HEK293 (cell line): ENCODE results near the gene TM2D1.

Experiments
- CTCF ChIP-seq: fragments of 450-650 bp; formaldehyde crosslinking; IDR thresholded peaks from 2 replicates; pipeline ENCODE4 v1.5.1; 2016; ENCODE audit warnings: missing biosample characterization, missing genetic modification characterization
- KLF10 ChIP-seq: fragments of 450-650 bp; IDR thresholded peaks from 2 replicates; pipeline ENCODE4 v1.5.1; 2018; ENCODE audit warnings: missing biosample characterization, mild to moderate bottlenecking, missing genetic modification characterization
- REST ChIP-seq: fragments of 450-650 bp; formaldehyde crosslinking; IDR thresholded peaks from 2 replicates; pipeline ENCODE4 v1.5.1; 2016; ENCODE audit warnings: missing biosample characterization, missing genetic modification characterization
- SETDB1 ChIP-seq: IDR thresholded peaks from one replicate; pipeline ENCODE4 v1.6.1; 2017; ENCODE audit warnings: mild to moderate bottlenecking, low read length, moderate library complexity, mixed read lengths; ENCODE audit not compliant: insufficient read length
- YY1 ChIP-seq: fragments of 450-650 bp; formaldehyde crosslinking; IDR thresholded peaks from 2 replicates; pipeline ENCODE4 v1.5.1; 2018; ENCODE audit warnings: missing biosample characterization, missing genetic modification characterization
- ZBTB7A ChIP-seq: fragments of 450-650 bp; formaldehyde crosslinking; IDR thresholded peaks from 2 replicates; pipeline ENCODE4 v1.5.1; 2016; ENCODE audit warnings: low read depth, missing biosample characterization, missing genetic modification characterization
- ZNF146 ChIP-seq: fragments of 450-650 bp; formaldehyde crosslinking; IDR thresholded peaks from 2 replicates; pipeline ENCODE4 v1.5.1; 2016; ENCODE audit warnings: missing biosample characterization, missing genetic modification characterization
- ZNF184 ChIP-seq: fragments of 450-650 bp; IDR thresholded peaks from 2 replicates; pipeline ENCODE4 v1.5.1; 2018; ENCODE audit warnings: missing biosample characterization, mild to moderate bottlenecking, missing genetic modification characterization
- ZNF610 ChIP-seq: fragments of 450-650 bp; formaldehyde crosslinking; IDR thresholded peaks from 2 replicates; pipeline ENCODE4 v1.5.1; 2016; ENCODE audit warnings: missing biosample characterization, missing genetic modification characterization, borderline replicate concordance
- ZNF645 ChIP-seq: fragments of 450-650 bp; formaldehyde crosslinking; IDR thresholded peaks from 2 replicates; pipeline ENCODE4; 2016; ENCODE audit warnings: missing biosample characterization, missing genetic modification characterization
- ZSCAN5A ChIP-seq: fragments of 450-650 bp; formaldehyde crosslinking; IDR thresholded peaks from 2 replicates; pipeline ENCODE4 v1.5.1; 2016; ENCODE audit warnings: missing biosample characterization, missing genetic modification characterization
- TF ChIP-seq, protein P1 (sequence below): fragments of 450-650 bp; formaldehyde crosslinking; IDR thresholded peaks from 2 replicates; pipeline ENCODE4 v1.5.1; 2017; ENCODE audit warnings: missing biosample characterization, mild to moderate bottlenecking, missing genetic modification characterization, moderate library complexity

GRCh38 chr1:61647142-61647541 lies 77.8 kb downstream of the TM2D1 start:
- no peak for TF ChIP-seq ZSCAN5A
- TF ChIP-seq, protein P1, sequence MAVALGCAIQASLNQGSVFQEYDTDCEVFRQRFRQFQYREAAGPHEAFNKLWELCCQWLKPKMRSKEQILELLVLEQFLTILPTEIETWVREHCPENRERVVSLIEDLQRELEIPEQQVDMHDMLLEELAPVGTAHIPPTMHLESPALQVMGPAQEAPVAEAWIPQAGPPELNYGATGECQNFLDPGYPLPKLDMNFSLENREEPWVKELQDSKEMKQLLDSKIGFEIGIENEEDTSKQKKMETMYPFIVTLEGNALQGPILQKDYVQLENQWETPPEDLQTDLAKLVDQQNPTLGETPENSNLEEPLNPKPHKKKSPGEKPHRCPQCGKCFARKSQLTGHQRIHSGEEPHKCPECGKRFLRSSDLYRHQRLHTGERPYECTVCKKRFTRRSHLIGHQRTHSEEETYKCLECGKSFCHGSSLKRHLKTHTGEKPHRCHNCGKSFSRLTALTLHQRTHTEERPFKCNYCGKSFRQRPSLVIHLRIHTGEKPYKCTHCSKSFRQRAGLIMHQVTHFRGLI (tag by site-specific recombination), result no peak
- TF ChIP-seq REST, result no peak
- TF ChIP-seq ZNF146 (tag by site-specific recombination), result no peak
- no peak for TF ChIP-seq CTCF (tag by site-specific recombination)
- TF ChIP-seq KLF10 (tag by site-specific recombination), result no peak
- no peak for TF ChIP-seq ZNF645 (tag by site-specific recombination)
- TF ChIP-seq ZNF184 (tag by site-specific recombination), result no peak
- no peak for TF ChIP-seq YY1 (tag by site-specific recombination)
- no peak for TF ChIP-seq ZNF610 (tag by site-specific recombination)
- no peak for TF ChIP-seq SETDB1
- TF ChIP-seq ZBTB7A, result no peak
